HG03135 (cell line): ENCODE data around the gene IFT57.
"Not testable (repeated sequence)": the region's sequence is repeated elsewhere in the genome, so short reads cannot be mapped to it uniquely, and the experiment has no call there.

Source experiments
- ATAC-seq: cut with Tn5 transposase; IDR thresholded peaks from one replicate; pipeline ENCODE4 v1.9.1; 2021; ENCODE audit warnings: mild to moderate bottlenecking, moderate library complexity; ENCODE audit not compliant: unreplicated experiment

The IFT57 gene

GRCh38 chr3:108164391-108164790 lies 57.8 kb downstream of the IFT57 start:
- no peak for ATAC-seq

DNA sequence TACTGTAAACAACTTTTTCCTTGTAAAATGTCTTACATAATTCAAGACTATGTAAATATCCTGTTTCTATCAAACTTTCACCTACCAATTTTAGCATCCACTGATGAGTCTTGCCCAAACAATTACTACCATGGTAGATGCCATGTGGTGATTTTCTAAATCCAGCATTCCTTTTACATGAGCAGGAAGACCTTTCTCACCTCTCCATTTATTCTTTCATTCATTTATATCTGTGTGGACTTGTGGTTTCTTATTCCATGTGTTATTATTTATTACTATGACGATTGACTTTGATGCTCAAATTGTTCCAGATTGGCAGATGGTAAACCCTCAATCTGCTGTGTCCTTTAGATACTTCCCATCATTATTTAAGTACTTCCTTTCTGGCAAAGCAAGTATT lies 62.4 kb downstream of the IFT57 start:
- no peak for ATAC-seq

- ATAC-seq, result no peak
Measured at GRCh38 chr3:108159105-108159504, 63.1 kb downstream of the IFT57 start.

GRCh38 chr3:108158251-108158650 lies 64.0 kb downstream of the IFT57 start:
- no peak for ATAC-seq

DNA sequence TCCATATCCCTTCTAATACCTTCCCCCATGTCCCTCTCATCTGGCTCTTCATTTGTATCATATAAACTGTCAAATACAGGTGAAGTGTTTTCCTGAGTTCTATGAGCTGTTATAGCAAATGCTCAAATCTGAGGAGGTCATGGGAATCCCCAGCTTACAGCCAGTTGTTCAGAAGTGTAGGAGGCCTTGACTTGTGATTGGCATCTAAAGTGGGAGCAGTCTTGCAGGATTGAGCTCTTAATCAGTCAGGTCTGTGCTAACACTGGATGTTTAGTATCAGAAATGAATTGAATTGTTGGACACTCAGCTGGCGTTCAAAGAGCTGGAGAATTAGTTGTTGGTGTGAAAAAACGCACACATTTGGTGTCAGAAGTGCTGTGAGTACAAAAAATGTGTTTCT lies 65.0 kb downstream of the IFT57 start:
- no peak for ATAC-seq

- no peak for ATAC-seq
Measured at GRCh38 chr3:108156312-108156853, 65.8 kb downstream of the IFT57 start.

GRCh38 chr3:108155642-108156041 lies 66.6 kb downstream of the IFT57 start:
- ATAC-seq, result not testable (repeated sequence)

GRCh38 chr3:108153451-108153981 lies 68.7 kb downstream of the IFT57 start:
- no peak for ATAC-seq

DNA sequence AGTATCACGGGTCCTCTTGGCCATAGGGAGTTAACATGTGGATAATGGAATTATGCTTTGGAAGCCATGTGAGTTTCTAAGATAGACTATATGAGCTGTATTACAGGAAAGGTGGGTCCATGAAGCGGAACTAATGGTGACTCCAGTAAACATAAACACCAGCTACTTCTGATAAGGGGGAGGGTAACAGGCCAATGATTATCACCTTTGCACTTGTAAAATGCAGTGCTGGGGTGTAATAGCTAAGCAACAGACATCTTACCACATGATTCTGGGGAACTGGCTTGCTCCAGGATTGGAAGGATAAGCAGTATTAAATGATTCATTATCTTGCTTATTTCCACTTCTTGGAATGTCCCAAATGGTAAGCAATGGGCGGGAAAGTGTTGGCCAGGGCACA lies 70.0 kb downstream of the IFT57 start:
- ATAC-seq, result no peak

- no peak for ATAC-seq
Measured at GRCh38 chr3:108150200-108150599, 72.0 kb downstream of the IFT57 start.

GRCh38 chr3:108146139-108146538 lies 76.1 kb downstream of the IFT57 start:
- no peak for ATAC-seq

DNA sequence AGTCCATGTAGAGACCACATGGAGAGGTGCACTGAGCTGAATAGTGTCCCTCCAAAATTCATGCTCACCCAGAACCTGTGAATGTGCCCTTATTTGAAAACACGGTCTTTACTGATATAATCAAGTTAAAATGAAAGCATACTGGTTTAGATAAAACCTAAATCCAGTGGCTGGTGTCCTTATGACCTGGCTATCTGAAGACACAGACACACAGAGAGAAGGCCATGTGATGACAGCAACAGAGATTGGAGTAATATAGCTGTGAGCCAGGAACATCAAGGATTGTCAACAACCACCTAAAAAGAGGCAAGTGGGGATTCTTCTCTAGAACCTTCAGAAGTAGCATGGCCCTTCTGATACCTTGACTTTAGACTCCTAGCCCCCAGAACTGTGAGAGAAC lies 76.6 kb downstream of the IFT57 start:
- no peak for ATAC-seq

- ATAC-seq, result no peak
Measured at GRCh38 chr3:108137460-108137814, 84.8 kb downstream of the IFT57 start.

GRCh38 chr3:108136561-108137459 lies 85.4 kb downstream of the IFT57 start:
- ATAC-seq, result no peak

DNA sequence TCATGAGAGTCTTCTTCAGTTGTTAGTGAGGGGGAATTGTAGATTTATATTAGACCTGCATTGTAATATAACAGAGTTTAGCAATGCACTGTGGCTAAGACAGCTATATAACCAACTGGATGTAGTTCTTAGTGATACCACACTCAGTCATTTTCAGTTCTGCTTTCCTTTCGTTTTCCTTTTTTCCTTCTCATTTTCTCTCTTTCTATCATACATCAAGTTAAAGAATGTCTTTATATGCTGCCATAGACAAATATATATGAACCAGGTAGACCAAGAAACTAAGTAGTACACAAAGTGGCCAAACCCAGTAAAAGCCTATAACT lies 87.7 kb downstream of the IFT57 start:
- peak; percentile 54 for ATAC-seq

DNA sequence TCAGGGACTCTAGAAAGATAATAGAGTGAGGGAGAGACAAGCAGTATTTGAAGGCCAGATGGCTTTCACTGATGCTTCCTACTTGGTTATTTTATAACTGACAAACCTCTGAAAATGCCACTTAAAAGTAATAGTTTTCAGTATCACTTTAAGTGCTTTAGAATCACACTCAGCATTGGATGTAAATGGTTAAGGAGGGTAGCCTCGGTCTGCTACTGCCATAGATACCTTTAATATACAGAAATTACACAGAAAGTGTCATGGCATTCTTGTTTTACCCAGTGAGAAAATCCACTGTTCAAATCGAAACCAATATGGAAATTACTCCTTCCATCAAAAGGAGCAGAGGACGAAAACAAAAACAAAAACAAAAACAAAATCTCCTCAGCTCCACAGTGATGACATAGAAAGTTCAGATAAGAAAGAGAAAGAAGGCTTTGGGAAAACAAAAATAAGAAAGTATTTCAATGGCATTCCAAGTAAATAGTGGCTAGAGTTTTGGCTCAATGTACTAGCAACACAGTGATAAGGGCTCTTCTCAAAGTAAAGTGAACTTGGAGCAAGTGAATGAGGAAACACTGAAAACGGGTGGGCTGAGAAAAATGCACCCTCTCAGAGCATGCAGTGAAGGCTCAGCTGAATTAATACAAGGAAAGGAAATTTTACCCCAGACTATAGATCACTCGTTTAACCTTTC lies 88.2 kb downstream of the IFT57 start:
- ATAC-seq, result peak; percentile 42

DNA sequence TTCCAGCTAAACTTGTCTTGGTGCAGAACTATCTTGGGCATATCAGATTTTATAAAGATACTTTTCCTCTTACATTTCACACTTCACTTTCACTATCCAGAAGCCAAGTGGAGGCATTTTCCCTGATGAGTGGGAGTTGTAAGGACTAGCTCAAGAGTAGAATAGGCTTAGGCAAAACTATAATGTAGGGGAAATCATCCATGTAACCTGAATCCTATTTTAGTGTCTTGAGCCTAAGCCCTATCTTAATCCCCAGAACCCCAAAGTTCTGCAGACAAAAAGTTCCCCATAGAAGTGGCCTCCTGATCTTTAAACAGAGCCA lies 89.2 kb downstream of the IFT57 start:
- no peak for ATAC-seq

DNA sequence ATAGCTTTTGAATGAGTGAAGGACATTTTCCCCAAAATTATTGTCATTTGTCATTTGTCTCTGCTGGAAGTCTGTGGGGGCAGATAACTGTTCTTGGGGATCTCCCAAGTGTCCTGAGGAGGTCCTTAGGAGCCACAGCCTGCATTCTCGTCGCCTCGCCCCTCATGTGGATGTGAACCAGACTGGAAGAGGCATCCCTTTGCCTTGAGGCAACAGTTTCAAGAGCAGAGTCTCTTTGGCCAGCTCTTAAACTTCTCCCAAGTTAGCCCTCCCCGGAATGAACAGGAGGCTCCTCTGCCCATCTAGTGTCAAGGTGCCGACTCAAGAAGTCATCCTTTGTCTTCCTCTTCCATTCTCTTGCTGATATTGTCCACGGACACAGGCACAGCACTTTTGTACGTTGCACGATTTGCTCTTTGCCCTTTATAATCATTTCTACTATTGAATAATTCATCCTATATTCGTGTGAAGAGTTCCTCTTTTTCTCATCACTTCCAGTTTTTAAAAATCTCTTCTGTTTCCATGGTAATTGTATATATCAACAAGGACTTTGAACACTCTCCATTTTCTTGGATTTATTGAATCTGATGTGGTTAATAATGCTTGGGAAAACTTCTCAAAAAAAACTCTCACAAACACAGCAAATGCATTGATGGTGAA lies 90.6 kb downstream of the IFT57 start:
- no peak for ATAC-seq

- ATAC-seq, result no peak
Measured at GRCh38 chr3:108130701-108131474, 91.3 kb downstream of the IFT57 start.

DNA sequence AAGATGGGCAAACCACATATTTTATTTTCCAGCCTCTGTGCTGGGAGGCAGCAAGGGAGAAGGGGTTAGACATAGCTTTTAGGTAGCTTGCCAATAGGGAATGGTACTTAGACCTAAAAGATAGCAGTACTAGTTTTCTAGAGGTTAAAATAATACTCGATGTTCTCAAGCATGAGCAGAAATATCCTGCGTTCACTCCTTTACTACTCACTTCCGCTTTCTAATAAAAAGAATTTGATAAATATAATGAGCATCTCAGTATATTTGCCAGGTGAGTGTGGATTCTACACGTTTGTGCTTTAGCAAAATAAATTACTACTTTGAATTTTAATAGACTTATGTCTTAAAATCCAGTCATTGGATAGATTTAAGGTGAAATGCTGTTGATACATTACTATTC lies 92.0 kb downstream of the IFT57 start:
- ATAC-seq, result no peak
